Calu3 (cell line): Measurements from ENCODE around the gene ESRRG. TPM values are rescaled to one million over a fixed set of nuclear protein-coding genes. Genes with fewer than 3 reads are reported as not detected.

Experiments
- BruUV-seq: library from RNA; stranded (reverse); fragments of 400-500 nt; replicated peaks from 2 replicates; lab custom pipeline; 2021; lab: Mats Ljungman, UMichigan
- CTCF ChIA-PET: fragments of 300-600 bp; sonication (Branson Sonifier 250); formaldehyde crosslinking; loops from one replicate; lab custom pipeline; 2022; ENCODE audit warnings: antibody characterized with exemption; lab: Charles Lee
- DNase-seq: peaks from one replicate; pipeline ENCODE4 v3.0.0; 2022
- H3K27ac Mint-ChIP-seq: one replicate; pipeline ENCODE4 v1.8.0; 2022; ENCODE audit warnings: mixed read lengths; ENCODE audit not compliant: unreplicated experiment
- H3K27me3 Mint-ChIP-seq: one replicate; pipeline ENCODE4 v1.8.0; 2022; ENCODE audit warnings: mixed read lengths; ENCODE audit not compliant: unreplicated experiment
- H3K36me3 Mint-ChIP-seq: one replicate; pipeline ENCODE4 v1.8.0; 2022; ENCODE audit warnings: mild to moderate bottlenecking, moderate library complexity, mixed read lengths; ENCODE audit not compliant: insufficient read depth, unreplicated experiment
- H3K4me1 Mint-ChIP-seq: one replicate; pipeline ENCODE4 v1.8.0; 2022; ENCODE audit warnings: mild to moderate bottlenecking, low read depth, mixed read lengths; ENCODE audit not compliant: unreplicated experiment
- H3K4me3 Mint-ChIP-seq: one replicate; pipeline ENCODE4 v1.8.0; 2022; ENCODE audit warnings: mild to moderate bottlenecking, low read depth, moderate library complexity, mixed read lengths; ENCODE audit not compliant: unreplicated experiment
- H3K9me3 Mint-ChIP-seq: one replicate; pipeline ENCODE4 v1.8.0; 2022; ENCODE audit warnings: low read depth, mixed read lengths; ENCODE audit not compliant: unreplicated experiment
- CTCF ChIP-seq: fragments of 200-600 bp; IDR thresholded peaks from one replicate; pipeline ENCODE4 v1.8.0; 2022; ENCODE audit warnings: antibody characterized with exemption; ENCODE audit not compliant: unreplicated experiment
- intact Hi-C: fragments of 100-400 bp; cut with micrococcal nuclease; formaldehyde crosslinking; loops from one replicate; pipeline ENCODE4 v1.10.0; 2022; ENCODE audit not compliant: unreplicated experiment
- total RNA-seq: library from RNA; stranded (reverse); gene quantifications from 2 replicates; pipeline ENCODE4 v1.2.3, GENCODE V29; 2022

ESRRG gene
- total RNA-seq, 1 experiment from 2014 or later, result 1.3 TPM

GRCh38 chr1:216721863-216722262 lies 1.4 kb downstream of the ESRRG start:
- peaks cover 11% of the 10 kb centered on the region for H3K36me3 Mint-ChIP-seq
- no peaks in the 10 kb centered on the region for H3K9me3 Mint-ChIP-seq
- intact Hi-C loops, result loop anchor here (5.0 to 10.0 kb wide), 2 partner anchors 730 to 1453 kb away; no protein-coding TSS in a partner anchor
- TF ChIP-seq CTCF, result no peak
- CTCF ChIA-PET, result no interaction called here
- no peak for DNase-seq
- H3K4me3 Mint-ChIP-seq, result no peak overlapping the region
- BruUV-seq, result no TSS peak
- H3K27me3 Mint-ChIP-seq, result no peaks in the 10 kb centered on the region
- H3K27ac Mint-ChIP-seq, result no peak overlapping the region
- peaks cover 19% of the 10 kb centered on the region for H3K4me1 Mint-ChIP-seq

GRCh38 chr1:216721062-216721461 lies 2.2 kb downstream of the ESRRG start:
- BruUV-seq, result no TSS peak
- no peak for TF ChIP-seq CTCF
- H3K4me3 Mint-ChIP-seq, result no peak overlapping the region
- peaks cover 19% of the 10 kb centered on the region for H3K4me1 Mint-ChIP-seq
- peaks cover 11% of the 10 kb centered on the region for H3K36me3 Mint-ChIP-seq
- intact Hi-C loops, result loop anchor here (5.0 to 10.0 kb wide), 2 partner anchors 729 to 1454 kb away; no protein-coding TSS in a partner anchor
- CTCF ChIA-PET, result no interaction called here
- no peaks in the 10 kb centered on the region for H3K27me3 Mint-ChIP-seq
- no peaks in the 10 kb centered on the region for H3K9me3 Mint-ChIP-seq
- no peak overlapping the region for H3K27ac Mint-ChIP-seq
- no peak for DNase-seq

- no peak for TF ChIP-seq CTCF
- no peak overlapping the region for H3K27ac Mint-ChIP-seq
- no peak overlapping the region for H3K4me3 Mint-ChIP-seq
- CTCF ChIA-PET, result no interaction called here
- no peaks in the 10 kb centered on the region for H3K4me1 Mint-ChIP-seq
- no TSS peak for BruUV-seq
- DNase-seq, result no peak
- intact Hi-C loops, result no loop called here
- H3K36me3 Mint-ChIP-seq, result no peaks in the 10 kb centered on the region
- H3K27me3 Mint-ChIP-seq, result no peaks in the 10 kb centered on the region
- H3K9me3 Mint-ChIP-seq, result no peaks in the 10 kb centered on the region
These were observed 11.5 kb downstream of the ESRRG start for GRCh38 chr1:216711712-216712111.

- no peaks in the 10 kb centered on the region for H3K9me3 Mint-ChIP-seq
- H3K4me3 Mint-ChIP-seq, result no peak overlapping the region
- intact Hi-C loops, result no loop called here
- no peaks in the 10 kb centered on the region for H3K27me3 Mint-ChIP-seq
- DNase-seq, result no peak
- H3K4me1 Mint-ChIP-seq, result no peaks in the 10 kb centered on the region
- no TSS peak for BruUV-seq
- no peak overlapping the region for H3K27ac Mint-ChIP-seq
- no peak for TF ChIP-seq CTCF
- H3K36me3 Mint-ChIP-seq, result no peaks in the 10 kb centered on the region
- CTCF ChIA-PET, result interaction anchor here (0.6 to 0.7 kb wide), 2 partner anchors 14 to 212 kb away, joined by 3 read pairs; no protein-coding TSS in a partner anchor
These were observed 12.5 kb downstream of the ESRRG start for GRCh38 chr1:216710598-216711333.
